Natural killer cell (primary cell): ENCODE results near the gene SKI. TPM values are rescaled to one million over a fixed set of nuclear protein-coding genes. Genes with fewer than 3 reads are reported as not detected.

ENCODE experiments used
- ATAC-seq, 3 donors: fragments of 150-1000 bp in 2 of 3; fragments of 200-7000 bp in 1 of 3; cut with Tn5 transposase; 1 replicate in 1 of 3; 2 replicates in 2 of 3; pipeline ENCODE4 v1.10.0; 2021; ENCODE audit warnings: mild to moderate bottlenecking in 2 of 3, moderate library complexity in 2 of 3
- DNase-seq, 2 donors: peaks; one replicate each; pipeline versions ENCODE4 v3.0.0 to v3.0.0-alpha.2; 2013 to 2021; ENCODE audit warnings: mixed read lengths in 1 of 2
- H3K27ac ChIP-seq: one replicate; pipeline ENCODE4 v1.5.1; 2013; ENCODE audit warnings: mild to moderate bottlenecking, low read length
- H3K27me3 ChIP-seq: one replicate; pipeline ENCODE4 v1.6.1; 2013; ENCODE audit warnings: low read length; ENCODE audit not compliant: control insufficient read depth, insufficient read depth
- H3K36me3 ChIP-seq: one replicate; pipeline ENCODE4 v1.6.1; 2013; ENCODE audit warnings: low read length; ENCODE audit not compliant: control insufficient read depth, insufficient read depth
- H3K4me1 ChIP-seq: one replicate; pipeline ENCODE4 v1.6.1; 2013; ENCODE audit warnings: low read length; ENCODE audit not compliant: control insufficient read depth, insufficient read depth
- H3K4me3 ChIP-seq: one replicate; pipeline ENCODE4 v1.5.1; 2013; ENCODE audit warnings: low read length
- H3K9me3 ChIP-seq: one replicate; pipeline ENCODE4 v1.6.1; 2013; ENCODE audit warnings: low read length; ENCODE audit not compliant: control insufficient read depth, insufficient read depth
- H3K27ac Mint-ChIP-seq, 2 donors: one replicate each; pipeline ENCODE4 v1.8.0; 2022; ENCODE audit warnings: mild to moderate bottlenecking in 2 of 2, mixed read lengths in 2 of 2, moderate library complexity in 1 of 2
- H3K27me3 Mint-ChIP-seq, 2 donors: one replicate each; pipeline ENCODE4 v1.8.0; 2022; ENCODE audit warnings: low read depth in 2 of 2, mixed read lengths in 2 of 2
- H3K36me3 Mint-ChIP-seq: one replicate; pipeline ENCODE4 v1.8.0; 2022; ENCODE audit warnings: mixed read lengths
- H3K4me1 Mint-ChIP-seq, 2 donors: one replicate each; pipeline ENCODE4 v1.8.0; 2022; ENCODE audit warnings: mixed read lengths in 2 of 2
- H3K4me3 Mint-ChIP-seq: one replicate; pipeline ENCODE4 v1.8.0; 2022; ENCODE audit warnings: mild to moderate bottlenecking, moderate library complexity, mixed read lengths
- H3K9me3 Mint-ChIP-seq, 2 donors: one replicate each; pipeline ENCODE4 v1.8.0; 2022; ENCODE audit warnings: mixed read lengths in 2 of 2
- WGBS: methylation state at CpG from one replicate; pipeline ENCODE4 v1.1.7; 2013; ENCODE audit warnings: missing lambda C conversion rate; ENCODE audit not compliant: insufficient coverage; 5-methylcytosine and 5-hydroxymethylcytosine counted together
- intact Hi-C: fragments of 100-400 bp; cut with micrococcal nuclease; formaldehyde crosslinking; loops from one replicate; pipeline ENCODE4 v1.14.2; 2022
- total RNA-seq, 4 donors: library from RNA; stranded (reverse); fragments of 120-200 nt in 1 of 4; gene quantifications; one replicate each; pipeline versions ENCODE4 v1.2.3 to v1.2.4, GENCODE V29; 2013 to 2022
- TF ChIP-seq, protein P1 (sequence below): fragments of 200-600 bp; IDR thresholded peaks from one replicate; pipeline ENCODE4 v1.8.0; 2022; ENCODE audit warnings: antibody characterized with exemption

Gene SKI
- total RNA-seq, 3 donors from 2014 or later (not counting 1 experiment from before 2014, with no cell fraction given), result 96.9 to 145 (median 140) TPM

DNA sequence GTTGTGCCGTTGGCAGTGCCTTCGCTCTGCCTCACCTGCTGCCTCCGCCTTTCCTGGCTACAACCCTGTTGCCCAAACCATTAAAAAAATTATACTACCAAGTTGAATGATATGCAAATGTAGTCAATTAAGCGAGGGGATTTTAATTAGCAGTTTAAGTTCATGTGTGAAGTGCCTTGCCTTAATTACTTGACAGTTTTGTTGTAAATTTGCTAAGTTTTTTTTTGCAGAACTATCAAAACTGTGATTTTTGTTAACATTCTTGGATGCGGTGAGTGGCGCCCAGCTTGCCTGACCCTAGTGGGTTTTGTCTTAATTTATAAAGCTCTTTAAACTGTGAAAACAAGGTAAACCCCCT, 10.9 kb downstream of the SKI start:
- TF ChIP-seq, protein P1, sequence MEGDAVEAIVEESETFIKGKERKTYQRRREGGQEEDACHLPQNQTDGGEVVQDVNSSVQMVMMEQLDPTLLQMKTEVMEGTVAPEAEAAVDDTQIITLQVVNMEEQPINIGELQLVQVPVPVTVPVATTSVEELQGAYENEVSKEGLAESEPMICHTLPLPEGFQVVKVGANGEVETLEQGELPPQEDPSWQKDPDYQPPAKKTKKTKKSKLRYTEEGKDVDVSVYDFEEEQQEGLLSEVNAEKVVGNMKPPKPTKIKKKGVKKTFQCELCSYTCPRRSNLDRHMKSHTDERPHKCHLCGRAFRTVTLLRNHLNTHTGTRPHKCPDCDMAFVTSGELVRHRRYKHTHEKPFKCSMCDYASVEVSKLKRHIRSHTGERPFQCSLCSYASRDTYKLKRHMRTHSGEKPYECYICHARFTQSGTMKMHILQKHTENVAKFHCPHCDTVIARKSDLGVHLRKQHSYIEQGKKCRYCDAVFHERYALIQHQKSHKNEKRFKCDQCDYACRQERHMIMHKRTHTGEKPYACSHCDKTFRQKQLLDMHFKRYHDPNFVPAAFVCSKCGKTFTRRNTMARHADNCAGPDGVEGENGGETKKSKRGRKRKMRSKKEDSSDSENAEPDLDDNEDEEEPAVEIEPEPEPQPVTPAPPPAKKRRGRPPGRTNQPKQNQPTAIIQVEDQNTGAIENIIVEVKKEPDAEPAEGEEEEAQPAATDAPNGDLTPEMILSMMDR, result no peak
- intact Hi-C loops, result no loop called here
- Mint-ChIP-seq H3K27me3 (no peaks in the 10 kb centered on the region), H3K4me3 (peak overlapping the region; percentile 47), H3K9me3 (no peaks in the 10 kb centered on the region), H3K4me1 (peaks cover 56 to 57% of the 10 kb centered on the region in 2 donors), H3K36me3 (no peaks in the 10 kb centered on the region), H3K27ac (peak overlapping the region; percentile 20 to 84)
- DNase-seq, result no peak
- Histone ChIP-seq H3K4me3 (no peak overlapping the region), H3K27ac (no peak overlapping the region), H3K4me1 (peaks cover 68% of the 10 kb centered on the region), H3K9me3 (no peaks in the 10 kb centered on the region), H3K36me3 (peaks cover 2% of the 10 kb centered on the region), H3K27me3 (no peaks in the 10 kb centered on the region)
- ATAC-seq, result no peak
- WGBS, result 99% methylated on average over 6 of the region's 6 CpGs

DNA sequence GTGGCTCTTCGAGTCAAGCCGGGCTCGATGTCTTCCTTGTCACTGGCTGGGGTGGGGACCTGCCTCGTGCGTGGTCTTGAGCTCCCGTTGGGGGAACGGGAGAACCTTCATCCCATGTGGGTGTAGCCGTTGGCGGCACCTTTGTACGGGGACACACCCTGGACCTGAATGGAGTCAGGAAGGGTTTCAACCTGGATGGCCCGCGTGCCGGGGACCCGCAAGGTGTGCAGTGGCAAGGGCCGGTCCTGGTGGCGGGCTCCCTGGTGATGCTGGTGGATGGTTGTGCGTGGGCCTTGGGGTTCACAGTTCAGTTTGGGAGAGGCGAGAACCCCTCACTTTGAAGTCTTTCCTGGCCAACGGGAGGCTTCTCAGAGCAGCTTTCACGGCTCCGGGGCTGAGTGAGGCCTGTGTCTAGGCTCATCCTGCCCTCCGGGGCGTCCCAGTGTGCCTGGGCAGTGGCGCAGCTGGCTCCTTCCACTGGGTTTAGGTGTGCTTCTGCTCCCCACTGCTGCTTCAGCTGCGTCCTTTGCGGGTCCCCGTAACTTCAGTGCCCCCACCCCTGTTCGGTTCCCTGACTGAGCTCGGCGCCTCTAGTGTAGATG, 11.4 kb downstream of the SKI start:
- Histone ChIP-seq H3K4me3 (no peak overlapping the region), H3K27ac (no peak overlapping the region), H3K4me1 (peaks cover 63% of the 10 kb centered on the region), H3K27me3 (no peaks in the 10 kb centered on the region), H3K36me3 (peaks cover 2% of the 10 kb centered on the region), H3K9me3 (no peaks in the 10 kb centered on the region)
- intact Hi-C loops, result no loop called here
- Mint-ChIP-seq H3K27me3 (no peaks in the 10 kb centered on the region), H3K4me1 (peaks cover 51 to 52% of the 10 kb centered on the region in 2 donors), H3K27ac (peak overlapping the region; percentile 20 to 84), H3K4me3 (peak overlapping the region; percentile 61), H3K9me3 (no peaks in the 10 kb centered on the region), H3K36me3 (no peaks in the 10 kb centered on the region)
- WGBS, result 96% methylated on average over 30 of the region's 30 CpGs
- TF ChIP-seq, protein P1, result no peak
- ATAC-seq (no peak), DNase-seq (peak in 1 of 2 donors; percentile 18)

DNA sequence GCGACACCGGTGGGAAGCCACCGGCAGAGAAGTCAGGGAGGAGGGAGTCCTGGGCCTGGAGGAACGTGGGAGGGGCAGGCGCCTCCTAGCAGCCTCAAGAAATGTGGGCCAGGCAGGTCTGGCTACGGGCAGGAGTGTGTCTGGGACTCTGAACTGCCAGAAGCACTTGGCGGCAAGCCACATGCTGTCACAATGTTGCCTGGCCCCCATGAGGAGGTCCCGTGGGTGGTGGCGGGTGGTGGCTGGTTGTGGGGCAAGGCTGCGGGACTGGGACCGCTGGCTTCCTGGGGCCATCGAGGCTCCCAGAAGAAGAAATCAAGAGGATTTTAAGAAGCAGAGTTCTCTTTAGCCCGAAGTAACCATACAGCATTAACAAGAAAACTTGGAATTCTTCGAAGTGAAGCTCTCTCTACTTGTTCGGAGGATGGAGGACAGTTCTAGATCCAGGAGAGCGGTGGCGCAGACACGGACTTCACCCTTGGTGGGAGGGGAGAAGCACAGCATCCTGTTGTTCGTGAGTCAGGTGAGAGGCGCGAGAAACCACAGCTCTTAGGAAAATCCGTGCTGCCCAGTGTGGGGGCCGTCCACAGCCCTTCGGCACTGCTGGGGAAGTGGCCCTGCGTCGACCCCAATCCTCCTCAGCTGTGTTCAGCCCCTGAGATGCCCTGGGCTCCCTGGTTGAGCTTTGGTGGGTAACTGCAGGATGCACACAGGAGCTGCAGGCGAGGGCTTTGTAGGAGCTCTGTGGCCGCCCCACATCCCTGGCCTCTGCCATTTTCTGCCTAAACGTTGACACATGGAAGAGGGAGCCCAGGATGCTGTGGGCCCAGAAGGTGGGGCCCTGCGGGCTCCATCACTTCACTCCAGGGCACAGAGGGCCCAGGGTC, 12.4 kb downstream of the SKI start:
- peak overlapping the region; percentile 56 for H3K4me3 Mint-ChIP-seq
- intact Hi-C loops, result no loop called here
- peak; percentile 6 to 27 (median 10) for ATAC-seq
- no peaks in the 10 kb centered on the region for H3K36me3 Mint-ChIP-seq
- TF ChIP-seq, protein P1, result no peak
- H3K9me3 Mint-ChIP-seq, result no peaks in the 10 kb centered on the region
- 72% methylated on average over 30 of the region's 30 CpGs for WGBS
- H3K4me3 ChIP-seq, result no peak overlapping the region
- H3K27ac Mint-ChIP-seq, result peak overlapping the region; percentile 20 to 84
- no peaks in the 10 kb centered on the region for H3K27me3 ChIP-seq
- peak in 1 of 2 donors; percentile 56 for DNase-seq
- H3K27me3 Mint-ChIP-seq, result no peaks in the 10 kb centered on the region
- peaks cover 2% of the 10 kb centered on the region for H3K36me3 ChIP-seq
- H3K4me1 ChIP-seq, result peaks cover 56% of the 10 kb centered on the region
- no peaks in the 10 kb centered on the region for H3K9me3 ChIP-seq
- H3K27ac ChIP-seq, result no peak overlapping the region
- H3K4me1 Mint-ChIP-seq, result peaks cover 45 to 48% of the 10 kb centered on the region in 2 donors
